Body of pancreas (tissue), 4 donors: ENCODE data around the gene SLC1A5.

Source experiments
- POLR2A ChIP-seq, 3 donors: fragments of 450-650 bp; IDR thresholded peaks; one replicate each; pipeline ENCODE4 v1.6.1; 2016; ENCODE audit warnings: antibody characterized with exemption in 3 of 3, mild to moderate bottlenecking in 2 of 3
- TF ChIP-seq, protein P1 (sequence below), 7 experiments: fragments of 450-650 bp in 4 of 7; fragments of 200-600 bp in 3 of 7; sonication (generic) in 3 of 7; IDR thresholded peaks; one replicate each; pipeline ENCODE4 v1.5.1; 2016 to 2019; ENCODE audit warnings: antibody characterized with exemption in 7 of 7

DNA sequence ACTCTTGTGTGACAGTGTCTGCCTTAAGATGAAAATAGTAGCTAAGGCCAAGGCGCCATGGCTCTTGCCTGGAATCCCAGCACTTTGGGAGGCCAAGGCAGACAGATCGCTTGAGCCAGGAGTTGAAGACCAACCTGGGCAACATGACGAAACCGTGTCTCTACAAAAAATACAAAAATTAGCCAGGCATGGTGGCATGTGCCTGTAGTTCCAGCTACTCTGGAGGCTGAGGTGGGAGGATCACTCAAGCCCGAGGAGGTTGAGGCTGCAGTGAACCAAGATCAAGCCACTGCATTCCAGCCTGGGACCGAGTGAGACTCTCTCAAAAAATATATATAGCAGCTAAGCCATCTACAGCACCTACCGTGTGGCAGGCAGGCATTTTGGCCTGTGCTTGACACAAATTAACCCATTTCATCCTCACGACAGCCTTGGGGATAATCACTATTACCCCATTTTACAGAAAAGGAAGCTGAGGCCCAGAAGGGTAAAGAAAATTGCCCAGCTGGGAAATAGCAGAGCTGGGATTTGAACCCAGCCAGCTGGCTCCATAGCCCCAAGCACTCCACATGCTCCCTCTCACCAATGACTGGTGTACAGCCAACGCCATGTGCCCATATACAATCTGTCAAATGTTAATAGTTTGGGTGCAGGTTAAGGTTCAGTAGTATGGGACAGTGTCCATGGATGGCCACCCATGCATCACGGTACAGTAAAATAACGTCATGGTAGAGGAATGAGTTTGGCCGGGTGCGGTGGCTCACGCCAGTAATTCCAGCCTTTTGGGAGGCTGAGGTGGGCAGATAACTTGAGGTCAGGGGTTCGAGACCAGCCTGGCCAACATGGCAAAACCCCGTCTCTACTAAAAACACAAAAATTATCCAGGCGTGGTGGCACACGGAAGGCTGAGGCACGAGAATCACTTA, 3.1 kb downstream of the SLC1A5 start:
- TF ChIP-seq, protein P1, sequence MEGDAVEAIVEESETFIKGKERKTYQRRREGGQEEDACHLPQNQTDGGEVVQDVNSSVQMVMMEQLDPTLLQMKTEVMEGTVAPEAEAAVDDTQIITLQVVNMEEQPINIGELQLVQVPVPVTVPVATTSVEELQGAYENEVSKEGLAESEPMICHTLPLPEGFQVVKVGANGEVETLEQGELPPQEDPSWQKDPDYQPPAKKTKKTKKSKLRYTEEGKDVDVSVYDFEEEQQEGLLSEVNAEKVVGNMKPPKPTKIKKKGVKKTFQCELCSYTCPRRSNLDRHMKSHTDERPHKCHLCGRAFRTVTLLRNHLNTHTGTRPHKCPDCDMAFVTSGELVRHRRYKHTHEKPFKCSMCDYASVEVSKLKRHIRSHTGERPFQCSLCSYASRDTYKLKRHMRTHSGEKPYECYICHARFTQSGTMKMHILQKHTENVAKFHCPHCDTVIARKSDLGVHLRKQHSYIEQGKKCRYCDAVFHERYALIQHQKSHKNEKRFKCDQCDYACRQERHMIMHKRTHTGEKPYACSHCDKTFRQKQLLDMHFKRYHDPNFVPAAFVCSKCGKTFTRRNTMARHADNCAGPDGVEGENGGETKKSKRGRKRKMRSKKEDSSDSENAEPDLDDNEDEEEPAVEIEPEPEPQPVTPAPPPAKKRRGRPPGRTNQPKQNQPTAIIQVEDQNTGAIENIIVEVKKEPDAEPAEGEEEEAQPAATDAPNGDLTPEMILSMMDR (IDR thresholded peaks at IDR 0.05), result no peak
- no peak for TF ChIP-seq POLR2A (IDR thresholded peaks at IDR 0.05)
